GM23338 (cell line): ENCODE results near the gene RNF151. TPM values are rescaled to one million over a fixed set of nuclear protein-coding genes. Genes with fewer than 3 reads are reported as not detected.

Experiments
- ATAC-seq: fragments of 200-7000 bp; cut with Tn5 transposase; 3 replicates; pipeline ENCODE4 v1.9.1; 2020
- DNase-seq: peaks from one replicate; pipeline ENCODE4 v3.0.0-alpha.2; 2015; ENCODE audit warnings: low spot score
- H2AFZ ChIP-seq: fragments of 200-600 bp; sonication (generic); 2 replicates; pipeline ENCODE4 v1.8.0; 2016; ENCODE audit warnings: antibody characterized with exemption, mild to moderate bottlenecking, moderate library complexity
- H3F3A ChIP-seq: fragments of 200-600 bp; sonication (generic); replicated peaks from 2 replicates; pipeline ENCODE4 v1.8.0; 2017; ENCODE audit warnings: antibody characterized with exemption, mixed run types, low read depth
- H3K27ac ChIP-seq: fragments of 200-600 bp; sonication (generic); 2 replicates; pipeline ENCODE4 v1.6.1; 2016; ENCODE audit warnings: low read depth
- H3K27me3 ChIP-seq: fragments of 200-600 bp; sonication (generic); 2 replicates; pipeline ENCODE4 v1.8.0; 2016; ENCODE audit warnings: mild to moderate bottlenecking, mixed run types, moderate library complexity; ENCODE audit not compliant: insufficient read depth
- H3K36me3 ChIP-seq: fragments of 200-600 bp; sonication (generic); 2 replicates; pipeline ENCODE4 v1.8.0; 2016; ENCODE audit warnings: mild to moderate bottlenecking; ENCODE audit not compliant: insufficient read depth
- H3K4me1 ChIP-seq: fragments of 200-600 bp; sonication (generic); 2 replicates; pipeline ENCODE4 v1.8.0; 2016; ENCODE audit warnings: mild to moderate bottlenecking, moderate library complexity; ENCODE audit not compliant: insufficient read depth
- H3K4me2 ChIP-seq: fragments of 200-600 bp; sonication (generic); 2 replicates; pipeline ENCODE4 v1.7.1; 2017; ENCODE audit warnings: mixed run types
- H3K4me3 ChIP-seq: fragments of 200-600 bp; sonication (generic); 2 replicates; pipeline ENCODE4 v1.6.1; 2016; ENCODE audit warnings: mixed run types
- H3K79me2 ChIP-seq: fragments of 200-600 bp; sonication (generic); replicated peaks from 2 replicates; pipeline ENCODE4 v1.8.0; 2017; ENCODE audit warnings: mild to moderate bottlenecking; ENCODE audit not compliant: insufficient read depth
- H3K9me2 ChIP-seq: fragments of 200-600 bp; sonication (generic); 2 replicates; pipeline ENCODE4 v1.8.0; 2017; ENCODE audit not compliant: insufficient read depth
- H4K20me1 ChIP-seq: fragments of 200-600 bp; sonication (generic); replicated peaks from 2 replicates; pipeline ENCODE4 v1.8.0; 2017; ENCODE audit warnings: mild to moderate bottlenecking; ENCODE audit not compliant: insufficient read depth
- H3K27ac Mint-ChIP-seq: 2 replicates; pipeline ENCODE4 v1.8.0; 2020; ENCODE audit warnings: inconsistent platforms, mild to moderate bottlenecking, moderate library complexity, mixed read lengths
- H3K27me3 Mint-ChIP-seq: 3 replicates; pipeline ENCODE4 v1.8.0; 2022; ENCODE audit warnings: low read depth, mild to moderate bottlenecking, moderate library complexity, mixed read lengths, inconsistent platforms; ENCODE audit not compliant: insufficient read depth, poor library complexity
- H3K36me3 Mint-ChIP-seq: 3 replicates; pipeline ENCODE4 v1.8.0; 2021; ENCODE audit warnings: low read depth, mild to moderate bottlenecking, inconsistent platforms, moderate library complexity, mixed read lengths
- H3K4me1 Mint-ChIP-seq: 3 replicates; pipeline ENCODE4 v1.8.0; 2020; ENCODE audit warnings: mild to moderate bottlenecking, inconsistent platforms, mixed read lengths
- H3K4me3 Mint-ChIP-seq: 3 replicates; pipeline ENCODE4 v1.8.0; 2021; ENCODE audit warnings: moderate library complexity, mild to moderate bottlenecking, inconsistent platforms, mixed read lengths
- H3K9me3 Mint-ChIP-seq: 3 replicates; pipeline ENCODE4 v1.8.0; 2020; ENCODE audit warnings: moderate library complexity, mild to moderate bottlenecking, inconsistent platforms, mixed read lengths
- CREB1 ChIP-seq: fragments of 250-450 bp; sonication (Bioruptor Pico); IDR thresholded peaks from 2 replicates; pipeline ENCODE4 v1.5.0; 2020; ENCODE audit warnings: low read depth, mild to moderate bottlenecking, moderate library complexity
- CTCF ChIP-seq, 2 experiments: fragments of 200-600 bp in 1 of 2; sonication (generic) in 1 of 2; conservative IDR thresholded peaks; 2 replicates each; pipeline versions ENCODE4 v1.5.1 to v1.6.1; 2016 to 2017; ENCODE audit warnings: antibody characterized with exemption in 2 of 2, low read depth in 2 of 2, mild to moderate bottlenecking in 2 of 2, moderate library complexity in 1 of 2
- ETS1 ChIP-seq: IDR thresholded peaks from 2 replicates; pipeline ENCODE4 v1.6.1; 2016; ENCODE audit warnings: antibody characterized with exemption
- EZH2 ChIP-seq: fragments of 200-600 bp; sonication (generic); IDR thresholded peaks from one replicate; pipeline ENCODE4 v1.8.0; 2017; ENCODE audit warnings: antibody characterized with exemption, mild to moderate bottlenecking, low read depth; ENCODE audit not compliant: unreplicated experiment
- EZH2phosphoT487 ChIP-seq: fragments of 200-600 bp; sonication (generic); IDR thresholded peaks from one replicate; pipeline ENCODE4 v1.8.1; 2018; ENCODE audit warnings: antibody characterized with exemption; ENCODE audit not compliant: unreplicated experiment
- JUNB ChIP-seq: IDR thresholded peaks from one replicate; pipeline ENCODE4 v1.6.1; 2016; ENCODE audit warnings: antibody characterized with exemption; ENCODE audit not compliant: unreplicated experiment
- NANOG ChIP-seq: IDR thresholded peaks from 2 replicates; pipeline ENCODE4 v1.6.1; 2016; ENCODE audit warnings: antibody characterized with exemption, borderline replicate concordance
- POLR2AphosphoS5 ChIP-seq: IDR thresholded peaks from 2 replicates; pipeline ENCODE4 v1.6.1; 2016; ENCODE audit warnings: antibody characterized with exemption, low read depth
- STAT1 ChIP-seq: IDR thresholded peaks from one replicate; pipeline ENCODE4 v1.6.1; 2016; ENCODE audit warnings: antibody characterized with exemption; ENCODE audit not compliant: unreplicated experiment
- ZNF114 ChIP-seq: fragments of 250-450 bp; sonication (Bioruptor Pico); IDR thresholded peaks from 2 replicates; pipeline ENCODE4 v1.5.0; 2020; ENCODE audit warnings: mild to moderate bottlenecking, moderate library complexity
- ZNF331 ChIP-seq: fragments of 250-450 bp; sonication (Bioruptor Pico); IDR thresholded peaks from 2 replicates; pipeline ENCODE4 v1.5.0; 2020; ENCODE audit warnings: low read depth, mild to moderate bottlenecking, moderate library complexity
- polyA plus RNA-seq: library from polyadenylated mRNA; unstranded; fragments of >200 nt; fragmentation: Nextera tagmentation; extraction: Ambion mirVana; gene quantifications from 2 replicates; pipeline ENCODE4 v1.2.1, GENCODE V29; 2016
- total RNA-seq: library from RNA; depleted of rRNA; stranded (reverse); fragments of >200 nt; shearing (Covaris generic); gene quantifications from 2 replicates; pipeline ENCODE4 v1.2.3, GENCODE V29; 2014
- TF ChIP-seq, protein P1 (sequence below): IDR thresholded peaks from one replicate; pipeline ENCODE4 v1.6.1; 2018; ENCODE audit warnings: antibody characterized with exemption; ENCODE audit not compliant: unreplicated experiment
- TF ChIP-seq, protein P2 (sequence below): fragments of 250-450 bp; sonication (Bioruptor Pico); IDR thresholded peaks from 2 replicates; pipeline ENCODE4 v1.5.0; 2020; ENCODE audit warnings: mild to moderate bottlenecking, moderate library complexity

Gene RNF151
- total and polyA plus RNA-seq, 2 experiments from 2014 or later = not detected

DNA sequence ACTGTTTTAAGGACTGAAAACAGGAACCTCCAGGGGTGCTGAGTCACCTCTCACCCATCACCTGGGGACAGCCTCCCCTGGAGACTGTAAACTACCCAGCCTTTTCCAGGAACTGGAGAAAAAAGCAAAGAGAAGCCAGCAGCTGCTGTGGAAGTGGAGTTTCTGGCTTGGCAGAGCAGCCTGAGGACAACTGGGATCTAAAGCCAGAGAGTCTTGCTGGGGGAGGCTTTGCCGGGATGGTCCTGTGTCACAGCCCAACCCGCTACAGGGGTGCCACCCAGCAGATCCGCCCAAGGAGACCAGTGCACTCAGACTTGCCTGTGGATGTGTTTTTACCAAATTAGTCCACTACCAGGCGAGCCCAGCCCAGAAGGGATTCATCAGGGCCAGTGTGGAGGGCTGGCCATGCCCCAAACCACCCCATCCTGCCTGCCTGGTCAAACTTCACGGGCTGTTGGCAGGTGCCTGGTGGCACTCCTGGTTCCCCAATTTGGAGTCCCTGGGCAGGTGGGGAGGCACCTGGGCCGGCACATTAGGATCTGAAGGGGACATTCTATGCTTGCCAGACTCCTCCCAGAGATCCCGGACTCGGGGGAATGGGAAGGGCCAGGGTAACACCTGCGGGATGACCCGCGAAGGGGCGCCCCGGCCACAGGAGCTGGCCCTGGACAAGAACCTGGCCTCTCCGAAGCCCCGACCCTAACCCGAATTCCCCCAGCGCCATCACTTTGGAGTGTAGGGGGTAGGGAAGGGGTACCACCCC, 24.4 kb upstream of the RNF151 start:
- Histone ChIP-seq H3K36me3 (no peaks in the 10 kb centered on the region), H3K27me3 (no peaks in the 10 kb centered on the region), H3F3A (0 out of 2 replicates have a peak, but pooled peaks cover 10% of the 10 kb centered on the region), H3K9me2 (no peaks in the 10 kb centered on the region), H3K79me2 (no peaks in the 10 kb centered on the region), H3K4me2 (peak overlapping the region; percentile 93), H4K20me1 (no peaks in the 10 kb centered on the region; the same call in 1 of the 2 replicates), H2AFZ (no peak overlapping the region), H3K27ac (no peak overlapping the region), H3K4me3 (peak overlapping the region; percentile 97), H3K4me1 (peaks cover 15% of the 10 kb centered on the region; the same call in 1 of the 2 replicates)
- DNase-seq (no peak), ATAC-seq (peak; percentile 6)
- Mint-ChIP-seq H3K4me3 (peak overlapping the region; percentile 85), H3K4me1 (peaks cover 20% of the 10 kb centered on the region), H3K9me3 (no peaks in the 10 kb centered on the region), H3K27ac (no peak overlapping the region), H3K27me3 (peaks cover 11% of the 10 kb centered on the region), H3K36me3 (peaks cover 16% of the 10 kb centered on the region)
- TF ChIP-seq ZNF114 (CRISPR knock-in tag) (no peak), ETS1 (no peak), NANOG (no peak), EZH2phosphoT487 (no peak), EZH2 (no peak), CREB1 (CRISPR knock-in tag) (no peak), POLR2AphosphoS5 (no peak), JUNB (no peak), ZNF331 (CRISPR knock-in tag) (no peak), STAT1 (no peak), CTCF (conservative IDR thresholded peaks at IDR 0.05; ENCODE audit: low read depth in 2 of 2) (no peak)
- TF ChIP-seq, protein P1, sequence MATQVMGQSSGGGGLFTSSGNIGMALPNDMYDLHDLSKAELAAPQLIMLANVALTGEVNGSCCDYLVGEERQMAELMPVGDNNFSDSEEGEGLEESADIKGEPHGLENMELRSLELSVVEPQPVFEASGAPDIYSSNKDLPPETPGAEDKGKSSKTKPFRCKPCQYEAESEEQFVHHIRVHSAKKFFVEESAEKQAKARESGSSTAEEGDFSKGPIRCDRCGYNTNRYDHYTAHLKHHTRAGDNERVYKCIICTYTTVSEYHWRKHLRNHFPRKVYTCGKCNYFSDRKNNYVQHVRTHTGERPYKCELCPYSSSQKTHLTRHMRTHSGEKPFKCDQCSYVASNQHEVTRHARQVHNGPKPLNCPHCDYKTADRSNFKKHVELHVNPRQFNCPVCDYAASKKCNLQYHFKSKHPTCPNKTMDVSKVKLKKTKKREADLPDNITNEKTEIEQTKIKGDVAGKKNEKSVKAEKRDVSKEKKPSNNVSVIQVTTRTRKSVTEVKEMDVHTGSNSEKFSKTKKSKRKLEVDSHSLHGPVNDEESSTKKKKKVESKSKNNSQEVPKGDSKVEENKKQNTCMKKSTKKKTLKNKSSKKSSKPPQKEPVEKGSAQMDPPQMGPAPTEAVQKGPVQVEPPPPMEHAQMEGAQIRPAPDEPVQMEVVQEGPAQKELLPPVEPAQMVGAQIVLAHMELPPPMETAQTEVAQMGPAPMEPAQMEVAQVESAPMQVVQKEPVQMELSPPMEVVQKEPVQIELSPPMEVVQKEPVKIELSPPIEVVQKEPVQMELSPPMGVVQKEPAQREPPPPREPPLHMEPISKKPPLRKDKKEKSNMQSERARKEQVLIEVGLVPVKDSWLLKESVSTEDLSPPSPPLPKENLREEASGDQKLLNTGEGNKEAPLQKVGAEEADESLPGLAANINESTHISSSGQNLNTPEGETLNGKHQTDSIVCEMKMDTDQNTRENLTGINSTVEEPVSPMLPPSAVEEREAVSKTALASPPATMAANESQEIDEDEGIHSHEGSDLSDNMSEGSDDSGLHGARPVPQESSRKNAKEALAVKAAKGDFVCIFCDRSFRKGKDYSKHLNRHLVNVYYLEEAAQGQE = no peak
- TF ChIP-seq, protein P2, sequence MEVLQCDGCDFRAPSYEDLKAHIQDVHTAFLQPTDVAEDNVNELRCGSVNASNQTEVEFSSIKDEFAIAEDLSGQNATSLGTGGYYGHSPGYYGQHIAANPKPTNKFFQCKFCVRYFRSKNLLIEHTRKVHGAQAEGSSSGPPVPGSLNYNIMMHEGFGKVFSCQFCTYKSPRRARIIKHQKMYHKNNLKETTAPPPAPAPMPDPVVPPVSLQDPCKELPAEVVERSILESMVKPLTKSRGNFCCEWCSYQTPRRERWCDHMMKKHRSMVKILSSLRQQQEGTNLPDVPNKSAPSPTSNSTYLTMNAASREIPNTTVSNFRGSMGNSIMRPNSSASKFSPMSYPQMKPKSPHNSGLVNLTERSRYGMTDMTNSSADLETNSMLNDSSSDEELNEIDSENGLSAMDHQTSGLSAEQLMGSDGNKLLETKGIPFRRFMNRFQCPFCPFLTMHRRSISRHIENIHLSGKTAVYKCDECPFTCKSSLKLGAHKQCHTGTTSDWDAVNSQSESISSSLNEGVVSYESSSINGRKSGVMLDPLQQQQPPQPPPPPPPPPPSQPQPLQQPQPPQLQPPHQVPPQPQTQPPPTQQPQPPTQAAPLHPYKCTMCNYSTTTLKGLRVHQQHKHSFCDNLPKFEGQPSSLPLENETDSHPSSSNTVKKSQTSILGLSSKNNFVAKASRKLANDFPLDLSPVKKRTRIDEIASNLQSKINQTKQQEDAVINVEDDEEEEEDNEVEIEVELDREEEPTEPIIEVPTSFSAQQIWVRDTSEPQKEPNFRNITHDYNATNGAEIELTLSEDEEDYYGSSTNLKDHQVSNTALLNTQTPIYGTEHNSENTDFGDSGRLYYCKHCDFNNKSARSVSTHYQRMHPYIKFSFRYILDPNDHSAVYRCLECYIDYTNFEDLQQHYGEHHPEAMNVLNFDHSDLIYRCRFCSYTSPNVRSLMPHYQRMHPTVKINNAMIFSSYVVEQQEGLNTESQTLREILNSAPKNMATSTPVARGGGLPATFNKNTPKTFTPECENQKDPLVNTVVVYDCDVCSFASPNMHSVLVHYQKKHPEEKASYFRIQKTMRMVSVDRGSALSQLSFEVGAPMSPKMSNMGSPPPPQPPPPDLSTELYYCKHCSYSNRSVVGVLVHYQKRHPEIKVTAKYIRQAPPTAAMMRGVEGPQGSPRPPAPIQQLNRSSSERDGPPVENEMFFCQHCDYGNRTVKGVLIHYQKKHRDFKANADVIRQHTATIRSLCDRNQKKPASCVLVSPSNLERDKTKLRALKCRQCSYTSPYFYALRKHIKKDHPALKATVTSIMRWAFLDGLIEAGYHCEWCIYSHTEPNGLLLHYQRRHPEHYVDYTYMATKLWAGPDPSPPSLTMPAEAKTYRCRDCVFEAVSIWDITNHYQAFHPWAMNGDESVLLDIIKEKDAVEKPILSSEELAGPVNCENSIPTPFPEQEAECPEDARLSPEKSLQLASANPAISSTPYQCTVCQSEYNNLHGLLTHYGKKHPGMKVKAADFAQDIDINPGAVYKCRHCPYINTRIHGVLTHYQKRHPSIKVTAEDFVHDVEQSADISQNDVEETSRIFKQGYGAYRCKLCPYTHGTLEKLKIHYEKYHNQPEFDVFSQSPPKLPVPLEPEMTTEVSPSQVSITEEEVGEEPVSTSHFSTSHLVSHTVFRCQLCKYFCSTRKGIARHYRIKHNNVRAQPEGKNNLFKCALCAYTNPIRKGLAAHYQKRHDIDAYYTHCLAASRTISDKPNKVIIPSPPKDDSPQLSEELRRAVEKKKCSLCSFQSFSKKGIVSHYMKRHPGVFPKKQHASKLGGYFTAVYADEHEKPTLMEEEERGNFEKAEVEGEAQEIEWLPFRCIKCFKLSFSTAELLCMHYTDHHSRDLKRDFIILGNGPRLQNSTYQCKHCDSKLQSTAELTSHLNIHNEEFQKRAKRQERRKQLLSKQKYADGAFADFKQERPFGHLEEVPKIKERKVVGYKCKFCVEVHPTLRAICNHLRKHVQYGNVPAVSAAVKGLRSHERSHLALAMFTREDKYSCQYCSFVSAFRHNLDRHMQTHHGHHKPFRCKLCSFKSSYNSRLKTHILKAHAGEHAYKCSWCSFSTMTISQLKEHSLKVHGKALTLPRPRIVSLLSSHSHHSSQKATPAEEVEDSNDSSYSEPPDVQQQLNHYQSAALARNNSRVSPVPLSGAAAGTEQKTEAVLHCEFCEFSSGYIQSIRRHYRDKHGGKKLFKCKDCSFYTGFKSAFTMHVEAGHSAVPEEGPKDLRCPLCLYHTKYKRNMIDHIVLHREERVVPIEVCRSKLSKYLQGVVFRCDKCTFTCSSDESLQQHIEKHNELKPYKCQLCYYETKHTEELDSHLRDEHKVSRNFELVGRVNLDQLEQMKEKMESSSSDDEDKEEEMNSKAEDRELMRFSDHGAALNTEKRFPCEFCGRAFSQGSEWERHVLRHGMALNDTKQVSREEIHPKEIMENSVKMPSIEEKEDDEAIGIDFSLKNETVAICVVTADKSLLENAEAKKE (CRISPR knock-in tag) = no peak
